ENCODE results near the gene CPNE6.

The CPNE6 gene

DNA sequence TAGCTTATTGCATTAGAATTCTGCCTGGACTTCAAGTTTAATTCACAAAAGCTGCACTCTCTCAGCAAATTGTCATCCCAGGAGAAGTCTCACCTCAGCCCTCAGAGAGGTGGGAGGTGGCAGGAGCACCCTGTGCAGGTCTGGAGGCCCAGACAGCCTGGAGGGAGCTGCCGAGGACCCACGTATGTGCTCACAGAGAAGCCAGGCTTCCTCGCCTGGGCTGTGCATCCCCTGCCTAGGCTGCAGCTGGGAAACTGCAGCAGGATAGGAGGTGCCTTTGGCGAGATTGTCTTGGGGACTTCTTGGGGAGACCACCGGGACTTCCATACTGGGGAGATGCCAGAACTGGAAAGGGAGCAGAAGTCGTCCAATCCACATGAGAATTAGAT, 8.8 kb downstream of the CPNE6 start:
- no peak for TF ChIP-seq ZNF571 (tag by site-specific recombination; IDR thresholded peaks at IDR 0.05)
- no peak for TF ChIP-seq ZNF121 (tag by site-specific recombination; IDR thresholded peaks at IDR 0.05)
- TF ChIP-seq ZNF2 (tag by site-specific recombination; IDR thresholded peaks at IDR 0.05): no peak
- TF ChIP-seq ZNF660 (tag by site-specific recombination; IDR thresholded peaks at IDR 0.05): no peak
- no peak for TF ChIP-seq ZNF623 (tag by site-specific recombination; IDR thresholded peaks at IDR 0.05)
- TF ChIP-seq ZNF747 (tag by site-specific recombination; IDR thresholded peaks at IDR 0.05): no peak
- TF ChIP-seq, protein P1, sequence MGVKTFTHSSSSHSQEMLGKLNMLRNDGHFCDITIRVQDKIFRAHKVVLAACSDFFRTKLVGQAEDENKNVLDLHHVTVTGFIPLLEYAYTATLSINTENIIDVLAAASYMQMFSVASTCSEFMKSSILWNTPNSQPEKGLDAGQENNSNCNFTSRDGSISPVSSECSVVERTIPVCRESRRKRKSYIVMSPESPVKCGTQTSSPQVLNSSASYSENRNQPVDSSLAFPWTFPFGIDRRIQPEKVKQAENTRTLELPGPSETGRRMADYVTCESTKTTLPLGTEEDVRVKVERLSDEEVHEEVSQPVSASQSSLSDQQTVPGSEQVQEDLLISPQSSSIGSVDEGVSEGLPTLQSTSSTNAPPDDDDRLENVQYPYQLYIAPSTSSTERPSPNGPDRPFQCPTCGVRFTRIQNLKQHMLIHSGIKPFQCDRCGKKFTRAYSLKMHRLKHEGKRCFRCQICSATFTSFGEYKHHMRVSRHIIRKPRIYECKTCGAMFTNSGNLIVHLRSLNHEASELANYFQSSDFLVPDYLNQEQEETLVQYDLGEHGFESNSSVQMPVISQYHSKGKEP (tag by site-specific recombination; IDR thresholded peaks at IDR 0.05): no peak
- no peak for TF ChIP-seq ZNF670 (tag by site-specific recombination; IDR thresholded peaks at IDR 0.05; ENCODE audit: low read depth)
- no peak for TF ChIP-seq EGR2 (tag by site-specific recombination; IDR thresholded peaks at IDR 0.05; ENCODE audit: low read depth)
- TF ChIP-seq ZNF112 (tag by site-specific recombination; IDR thresholded peaks at IDR 0.05): no peak
- no peak for TF ChIP-seq ZNF138 (tag by site-specific recombination; IDR thresholded peaks at IDR 0.05; ENCODE audit: borderline replicate concordance)
- TF ChIP-seq ZFP69B (tag by site-specific recombination; IDR thresholded peaks at IDR 0.05): no peak
- TF ChIP-seq ZNF202 (tag by site-specific recombination; IDR thresholded peaks at IDR 0.05; ENCODE audit: borderline replicate concordance): no peak
- TF ChIP-seq, protein P2, sequence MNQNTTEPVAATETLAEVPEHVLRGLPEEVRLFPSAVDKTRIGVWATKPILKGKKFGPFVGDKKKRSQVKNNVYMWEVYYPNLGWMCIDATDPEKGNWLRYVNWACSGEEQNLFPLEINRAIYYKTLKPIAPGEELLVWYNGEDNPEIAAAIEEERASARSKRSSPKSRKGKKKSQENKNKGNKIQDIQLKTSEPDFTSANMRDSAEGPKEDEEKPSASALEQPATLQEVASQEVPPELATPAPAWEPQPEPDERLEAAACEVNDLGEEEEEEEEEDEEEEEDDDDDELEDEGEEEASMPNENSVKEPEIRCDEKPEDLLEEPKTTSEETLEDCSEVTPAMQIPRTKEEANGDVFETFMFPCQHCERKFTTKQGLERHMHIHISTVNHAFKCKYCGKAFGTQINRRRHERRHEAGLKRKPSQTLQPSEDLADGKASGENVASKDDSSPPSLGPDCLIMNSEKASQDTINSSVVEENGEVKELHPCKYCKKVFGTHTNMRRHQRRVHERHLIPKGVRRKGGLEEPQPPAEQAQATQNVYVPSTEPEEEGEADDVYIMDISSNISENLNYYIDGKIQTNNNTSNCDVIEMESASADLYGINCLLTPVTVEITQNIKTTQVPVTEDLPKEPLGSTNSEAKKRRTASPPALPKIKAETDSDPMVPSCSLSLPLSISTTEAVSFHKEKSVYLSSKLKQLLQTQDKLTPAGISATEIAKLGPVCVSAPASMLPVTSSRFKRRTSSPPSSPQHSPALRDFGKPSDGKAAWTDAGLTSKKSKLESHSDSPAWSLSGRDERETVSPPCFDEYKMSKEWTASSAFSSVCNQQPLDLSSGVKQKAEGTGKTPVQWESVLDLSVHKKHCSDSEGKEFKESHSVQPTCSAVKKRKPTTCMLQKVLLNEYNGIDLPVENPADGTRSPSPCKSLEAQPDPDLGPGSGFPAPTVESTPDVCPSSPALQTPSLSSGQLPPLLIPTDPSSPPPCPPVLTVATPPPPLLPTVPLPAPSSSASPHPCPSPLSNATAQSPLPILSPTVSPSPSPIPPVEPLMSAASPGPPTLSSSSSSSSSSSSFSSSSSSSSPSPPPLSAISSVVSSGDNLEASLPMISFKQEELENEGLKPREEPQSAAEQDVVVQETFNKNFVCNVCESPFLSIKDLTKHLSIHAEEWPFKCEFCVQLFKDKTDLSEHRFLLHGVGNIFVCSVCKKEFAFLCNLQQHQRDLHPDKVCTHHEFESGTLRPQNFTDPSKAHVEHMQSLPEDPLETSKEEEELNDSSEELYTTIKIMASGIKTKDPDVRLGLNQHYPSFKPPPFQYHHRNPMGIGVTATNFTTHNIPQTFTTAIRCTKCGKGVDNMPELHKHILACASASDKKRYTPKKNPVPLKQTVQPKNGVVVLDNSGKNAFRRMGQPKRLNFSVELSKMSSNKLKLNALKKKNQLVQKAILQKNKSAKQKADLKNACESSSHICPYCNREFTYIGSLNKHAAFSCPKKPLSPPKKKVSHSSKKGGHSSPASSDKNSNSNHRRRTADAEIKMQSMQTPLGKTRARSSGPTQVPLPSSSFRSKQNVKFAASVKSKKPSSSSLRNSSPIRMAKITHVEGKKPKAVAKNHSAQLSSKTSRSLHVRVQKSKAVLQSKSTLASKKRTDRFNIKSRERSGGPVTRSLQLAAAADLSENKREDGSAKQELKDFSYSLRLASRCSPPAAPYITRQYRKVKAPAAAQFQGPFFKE (tag by site-specific recombination; IDR thresholded peaks at IDR 0.05; ENCODE audit: borderline replicate concordance): no peak
- TF ChIP-seq ZBTB21 (tag by site-specific recombination; IDR thresholded peaks at IDR 0.05): no peak
- no peak for TF ChIP-seq KLF7 (tag by site-specific recombination; IDR thresholded peaks at IDR 0.05; ENCODE audit: borderline replicate concordance)
- TF ChIP-seq, protein P3, sequence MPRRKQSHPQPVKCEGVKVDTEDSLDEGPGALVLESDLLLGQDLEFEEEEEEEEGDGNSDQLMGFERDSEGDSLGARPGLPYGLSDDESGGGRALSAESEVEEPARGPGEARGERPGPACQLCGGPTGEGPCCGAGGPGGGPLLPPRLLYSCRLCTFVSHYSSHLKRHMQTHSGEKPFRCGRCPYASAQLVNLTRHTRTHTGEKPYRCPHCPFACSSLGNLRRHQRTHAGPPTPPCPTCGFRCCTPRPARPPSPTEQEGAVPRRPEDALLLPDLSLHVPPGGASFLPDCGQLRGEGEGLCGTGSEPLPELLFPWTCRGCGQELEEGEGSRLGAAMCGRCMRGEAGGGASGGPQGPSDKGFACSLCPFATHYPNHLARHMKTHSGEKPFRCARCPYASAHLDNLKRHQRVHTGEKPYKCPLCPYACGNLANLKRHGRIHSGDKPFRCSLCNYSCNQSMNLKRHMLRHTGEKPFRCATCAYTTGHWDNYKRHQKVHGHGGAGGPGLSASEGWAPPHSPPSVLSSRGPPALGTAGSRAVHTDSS (tag by site-specific recombination; IDR thresholded peaks at IDR 0.05): no peak
- TF ChIP-seq, protein P4, sequence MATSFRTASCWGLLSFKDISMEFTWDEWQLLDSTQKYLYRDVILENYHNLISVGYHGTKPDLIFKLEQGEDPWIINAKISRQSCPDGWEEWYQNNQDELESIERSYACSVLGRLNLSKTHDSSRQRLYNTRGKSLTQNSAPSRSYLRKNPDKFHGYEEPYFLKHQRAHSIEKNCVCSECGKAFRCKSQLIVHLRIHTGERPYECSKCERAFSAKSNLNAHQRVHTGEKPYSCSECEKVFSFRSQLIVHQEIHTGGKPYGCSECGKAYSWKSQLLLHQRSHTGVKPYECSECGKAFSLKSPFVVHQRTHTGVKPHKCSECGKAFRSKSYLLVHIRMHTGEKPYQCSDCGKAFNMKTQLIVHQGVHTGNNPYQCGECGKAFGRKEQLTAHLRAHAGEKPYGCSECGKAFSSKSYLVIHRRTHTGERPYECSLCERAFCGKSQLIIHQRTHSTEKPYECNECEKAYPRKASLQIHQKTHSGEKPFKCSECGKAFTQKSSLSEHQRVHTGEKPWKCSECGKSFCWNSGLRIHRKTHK (tag by site-specific recombination; IDR thresholded peaks at IDR 0.05): no peak
- no peaks in the 10 kb centered on the region for H3K9me3 ChIP-seq (ENCODE audit: control insufficient read depth, insufficient read depth, low read depth, low read length)
- H3K4me1 ChIP-seq (ENCODE audit: control insufficient read depth, insufficient read depth, low read length): peaks cover 10% of the 10 kb centered on the region
- ChIA-PET POLR2A (interaction anchor here (0.8 to 3.7 kb wide), 11 partner anchors 9 to 81 kb away, joined by 3 to 27 read pairs (median 4); partner anchors contain the start of genes DCAF11, IRF9, NRL and PCK2), CTCF (interaction anchor here (0.5 to 6.0 kb wide), 9 partner anchors 12 to 492 kb away, joined by 3 to 77 read pairs (median 3); partner anchors contain the start of gene PCK2)
- H3K36me3 ChIP-seq (ENCODE audit: control insufficient read depth in 2 of 2, insufficient read depth in 1 of 2, low read length in 2 of 2): no peaks in the 10 kb centered on the region
- H3K27ac ChIP-seq (ENCODE audit: extremely low read depth, low read depth, low read length): no peak overlapping the region
- H3K4me3 ChIP-seq (ENCODE audit: low read depth, low read length): no peak overlapping the region

Measured in HEK293 (cell line).